Panc1 (cell line): ENCODE results near the gene CATSPERZ. TPM values are rescaled to one million over a fixed set of nuclear protein-coding genes. Genes with fewer than 3 reads are reported as not detected.
A peak's percentile ranks its signal among the peaks of the same experiment; 100 is the strongest.
"Not testable (repeated sequence)": the region's sequence is repeated elsewhere in the genome, so short reads cannot be mapped to it uniquely, and the experiment has no call there.

ENCODE experiments used
- ATAC-seq: fragments of 200-7000 bp; cut with Tn5 transposase; 2 replicates; pipeline ENCODE4 v1.9.1; 2020; ENCODE audit warnings: mild to moderate bottlenecking, moderate library complexity
- BruUV-seq: library from RNA; stranded (reverse); fragments of 400-500 nt; replicated peaks from 2 replicates; lab custom pipeline; 2021; lab: Mats Ljungman, UMichigan
- CTCF ChIA-PET: fragments of 300-600 bp; sonication (Branson Sonifier 250); formaldehyde crosslinking; loops from one replicate; lab custom pipeline; 2022; ENCODE audit warnings: antibody characterized with exemption; lab: Charles Lee
- POLR2A ChIA-PET: fragments of 300-600 bp; sonication (Branson Sonifier 250); formaldehyde crosslinking; loops from one replicate; lab custom pipeline; 2022; ENCODE audit warnings: antibody characterized with exemption; lab: Charles Lee
- DNase-seq: peaks from one replicate; pipeline ENCODE4 v3.0.0-alpha.2; 2010; ENCODE audit warnings: low read depth, low spot score
- H3K27ac ChIP-seq: 2 replicates; pipeline ENCODE4 v1.5.1; 2011; ENCODE audit warnings: mild to moderate bottlenecking, low read length, inconsistent platforms
- H3K27me3 ChIP-seq: fragments of 200-500 bp; sonication (Bioruptor generic); 2 replicates; pipeline ENCODE4 v1.6.0; 2014; ENCODE audit warnings: low read length, inconsistent platforms; ENCODE audit not compliant: control insufficient read depth, insufficient read depth
- H3K36me3 ChIP-seq: fragments of 200-500 bp; sonication (Bioruptor generic); 2 replicates; pipeline ENCODE4 v1.5.1; 2014; ENCODE audit warnings: inconsistent platforms, mild to moderate bottlenecking, low read length, moderate library complexity; ENCODE audit not compliant: control insufficient read depth, insufficient read depth
- H3K4me1 ChIP-seq: 2 replicates; pipeline ENCODE4 v1.5.1; 2011; ENCODE audit warnings: inconsistent platforms, mild to moderate bottlenecking, low read length, moderate library complexity; ENCODE audit not compliant: control insufficient read depth, insufficient read depth
- H3K4me3 ChIP-seq, 2 experiments: 2 replicates each; pipeline ENCODE4 v1.5.1; 2011 to 2012; ENCODE audit warnings: low read depth in 2 of 2, low read length in 2 of 2, mild to moderate bottlenecking in 2 of 2, inconsistent platforms in 1 of 2, moderate library complexity in 1 of 2
- H3K9me3 ChIP-seq: fragments of 200-500 bp; sonication (Bioruptor generic); 2 replicates; pipeline ENCODE4 v1.5.1; 2014; ENCODE audit warnings: low read depth, mild to moderate bottlenecking, inconsistent platforms, low read length, moderate library complexity; ENCODE audit not compliant: control insufficient read depth, insufficient read depth
- POLR2AphosphoS5 ChIP-seq: IDR thresholded peaks from 2 replicates; pipeline ENCODE4 v1.6.1; 2012; ENCODE audit warnings: mild to moderate bottlenecking, low read depth, low read length, moderate library complexity
- REST ChIP-seq, 2 experiments: IDR thresholded peaks; 2 replicates each; pipeline ENCODE4 v1.6.1; 2011 to 2012; ENCODE audit warnings: low read depth in 2 of 2, control low read depth in 1 of 2, low read length in 1 of 2, mild to moderate bottlenecking in 1 of 2, moderate library complexity in 1 of 2; ENCODE audit not compliant: insufficient read depth in 1 of 2
- SIN3A ChIP-seq: IDR thresholded peaks from 2 replicates; pipeline ENCODE4 v1.6.1; 2012; ENCODE audit warnings: low read depth, mild to moderate bottlenecking, low read length, moderate library complexity, borderline replicate concordance; ENCODE audit not compliant: insufficient read depth
- TCF7L2 ChIP-seq: IDR thresholded peaks from 2 replicates; pipeline ENCODE4 v1.6.1; 2011; ENCODE audit warnings: mild to moderate bottlenecking, low read depth, low read length, inconsistent platforms
- in situ Hi-C: cut with HindIII; loops from 2 replicates; pipeline ENCODE4 v1.10.0; 2016; ENCODE audit warnings: low sequenced_read_pairs, low pct_unique_long_range_greater_than_20kb
- intact Hi-C: fragments of 100-400 bp; cut with micrococcal nuclease; formaldehyde crosslinking; loops from one replicate; pipeline ENCODE4 v1.10.0; 2022; ENCODE audit not compliant: unreplicated experiment
- total RNA-seq: library from RNA; stranded (reverse); gene quantifications from one replicate; pipeline ENCODE4 v1.2.1, GENCODE V29; 2021; ENCODE audit not compliant: unreplicated experiment

CATSPERZ gene
- total RNA-seq, 1 experiment from 2014 or later: 0.64 TPM

- H3K4me3 ChIP-seq: no peak overlapping the region
- TF ChIP-seq POLR2AphosphoS5 (no peak; the same call in 1 of the 2 replicates), TCF7L2 (0 out of 2 replicates have a peak, but pooled peaks have one; percentile 39), REST (IDR thresholded peaks at IDR 0.05; ENCODE audit: insufficient read depth in 1 of 2, low read depth in 2 of 2, low read length in 1 of 2) (no peak), SIN3A (no peak)
- peaks cover 36% of the 10 kb centered on the region for H3K4me1 ChIP-seq
- no TSS peak for BruUV-seq
- CTCF ChIA-PET: interaction anchor here (0.9 kb wide), 1 partner anchor 9 kb away, joined by 4 read pairs; no protein-coding TSS in a partner anchor
- no peaks in the 10 kb centered on the region for H3K36me3 ChIP-seq
- intact Hi-C loops (no loop called here), in situ Hi-C loops (no loop called here)
- no peaks in the 10 kb centered on the region for H3K27me3 ChIP-seq
- no peak overlapping the region for H3K27ac ChIP-seq
- ATAC-seq (no peak), DNase-seq (no peak)
- POLR2A ChIA-PET: interaction anchor here (0.6 to 0.8 kb wide), 2 partner anchors 9 to 19 kb away, joined by 3 to 4 read pairs; no protein-coding TSS in a partner anchor
- no peaks in the 10 kb centered on the region for H3K9me3 ChIP-seq
Measured at GRCh38 chr11:64322925-64323260, 22.7 kb downstream of the CATSPERZ start.

- in situ Hi-C loops: no loop called here
- ChIA-PET POLR2A (interaction anchor here (0.6 to 0.8 kb wide), 2 partner anchors 8 to 19 kb away, joined by 3 to 4 read pairs; no protein-coding TSS in a partner anchor), CTCF (interaction anchor here (0.9 kb wide), 1 partner anchor 8 kb away, joined by 4 read pairs; no protein-coding TSS in a partner anchor)
- no TSS peak for BruUV-seq
- intact Hi-C loops: no loop called here
- Histone ChIP-seq H3K9me3 (no peaks in the 10 kb centered on the region), H3K27me3 (no peaks in the 10 kb centered on the region), H3K4me1 (peaks cover 36% of the 10 kb centered on the region), H3K27ac (no peak overlapping the region), H3K4me3 (no peak overlapping the region), H3K36me3 (no peaks in the 10 kb centered on the region)
- no peak for TF ChIP-seq SIN3A
- peak; percentile 26; the same call in 1 of the 2 replicates for ATAC-seq
- no peak for DNase-seq
Measured at GRCh38 chr11:64323373-64323772, 23.2 kb downstream of the CATSPERZ start.

- DNase-seq, H3K27me3 ChIP-seq, in situ Hi-C loops, H3K4me3 ChIP-seq, H3K27ac ChIP-seq, H3K9me3 ChIP-seq, intact Hi-C loops, BruUV-seq, H3K36me3 ChIP-seq, POLR2A ChIA-PET, CTCF ChIA-PET: not testable (repeated sequence)
- peak; percentile 14 for ATAC-seq
- H3K4me1 ChIP-seq: peaks cover 34% of the 10 kb centered on the region
Measured at GRCh38 chr11:64323984-64324383, 23.8 kb downstream of the CATSPERZ start.
